K562 (cell line): ENCODE data around the gene ABHD3. TPM values are rescaled to one million over a fixed set of nuclear protein-coding genes. Genes with fewer than 3 reads are reported as not detected.

Source experiments
- ARID4B ChIP-seq: sonication (generic); formaldehyde crosslinking; IDR thresholded peaks from 2 replicates; pipeline ENCODE4 v1.8.0; 2022; ENCODE audit warnings: mild to moderate bottlenecking, missing genetic modification reagents
- E2F6 ChIP-seq, 2 experiments: IDR thresholded peaks; 2 replicates each; pipeline ENCODE4 v1.6.1; 2011; ENCODE audit warnings: borderline replicate concordance in 1 of 2, control low read depth in 1 of 2, low read depth in 1 of 2, low read length in 1 of 2, mild to moderate bottlenecking in 1 of 2, mixed read lengths in 1 of 2, moderate library complexity in 1 of 2; ENCODE audit not compliant: insufficient read depth in 1 of 2, insufficient read length in 1 of 2, poor library complexity in 1 of 2, severe bottlenecking in 1 of 2; ENCODE audit errors: extremely low read depth in 1 of 2
- EGR1 ChIP-seq: fragments of 450-650 bp; conservative IDR thresholded peaks from 2 replicates; pipeline ENCODE4 v1.6.1; 2017; ENCODE audit warnings: mild to moderate bottlenecking
- GTF2F1 ChIP-seq: IDR thresholded peaks from 2 replicates; pipeline ENCODE4 v1.6.1; 2011; ENCODE audit warnings: low read depth, low read length, improper control_type of control experiment
- HMGN3 ChIP-seq: IDR thresholded peaks from 2 replicates; pipeline ENCODE4 v1.6.1; 2011; ENCODE audit warnings: borderline replicate concordance, low read depth, mild to moderate bottlenecking, mixed read lengths, low read length; ENCODE audit not compliant: insufficient read length; ENCODE audit errors: extremely low read depth
- MAZ ChIP-seq, 2 experiments: fragments of 450-650 bp in 1 of 2; sonication (generic) in 1 of 2; formaldehyde crosslinking; IDR thresholded peaks in 1 of 2; conservative IDR thresholded peaks in 1 of 2; 2 replicates each; pipeline versions ENCODE4 v1.4.0 to v1.5.0; 2020; ENCODE audit warnings: mild to moderate bottlenecking in 1 of 2, missing genetic modification reagents in 1 of 2
- MNT ChIP-seq, 2 experiments: fragments of 450-650 bp; conservative IDR thresholded peaks; 2 replicates each; pipeline ENCODE4 v1.6.1; 2017; ENCODE audit warnings: mild to moderate bottlenecking in 2 of 2, moderate library complexity in 2 of 2
- MTA3 ChIP-seq: fragments of 450-650 bp; formaldehyde crosslinking; IDR thresholded peaks from 2 replicates; pipeline ENCODE4 v1.6.1; 2017; ENCODE audit warnings: mild to moderate bottlenecking, borderline replicate concordance
- POLR2A ChIP-seq: fragments of 450-650 bp; conservative IDR thresholded peaks from 2 replicates; pipeline ENCODE4 v1.6.1; 2016
- POLR2AphosphoS5 ChIP-seq: IDR thresholded peaks from 2 replicates; pipeline ENCODE4 v1.6.1; 2011; ENCODE audit warnings: mild to moderate bottlenecking, low read depth, low read length, moderate library complexity; ENCODE audit not compliant: control insufficient read depth, insufficient read depth
- PTRF ChIP-seq: fragments of 450-650 bp; IDR thresholded peaks from 2 replicates; pipeline ENCODE4 v1.6.1; 2016; ENCODE audit warnings: mild to moderate bottlenecking, missing genetic modification characterization, missing compliant biosample characterization
- RBFOX2 ChIP-seq: fragments of 200-400 bp; formaldehyde crosslinking; IDR thresholded peaks from 2 replicates; pipeline ENCODE4 v1.6.1; 2017; ENCODE audit warnings: low read depth, mild to moderate bottlenecking, low read length, moderate library complexity
- RBM15 ChIP-seq: fragments of 200-400 bp; formaldehyde crosslinking; IDR thresholded peaks from 2 replicates; pipeline ENCODE4 v1.6.1; 2018; ENCODE audit warnings: mild to moderate bottlenecking, low read length, moderate library complexity; ENCODE audit not compliant: insufficient read depth
- SP1 ChIP-seq: sonication (generic); formaldehyde crosslinking; IDR thresholded peaks from 2 replicates; pipeline ENCODE4 v1.8.1; 2022; ENCODE audit warnings: mild to moderate bottlenecking, missing genetic modification reagents
- VEZF1 ChIP-seq: fragments of 200-800 bp; sonication (Bioruptor generic); IDR thresholded peaks from 2 replicates; pipeline ENCODE4 v1.6.1; 2017; ENCODE audit warnings: missing genetic modification characterization, missing compliant biosample characterization
- XRCC5 ChIP-seq: fragments of 200-400 bp; formaldehyde crosslinking; IDR thresholded peaks from 2 replicates; pipeline ENCODE4 v1.6.1; 2017; ENCODE audit warnings: low read depth, mild to moderate bottlenecking, low read length
- polyA plus RNA-seq, 8 experiments: library from polyadenylated mRNA; depleted of rRNA in 4 of 8; stranded (reverse) in 5 of 8; unstranded in 3 of 8; fragments of >200 nt; fragmentation: Nextera tagmentation in 2 of 8; fragmentation: Illumina TruSeq in 1 of 8; extraction: Ambion mirVana in 2 of 8; extraction: Trizol in 1 of 8; gene quantifications; 2 replicates each; pipeline versions ENCODE4 v1.2.1 to v1.2.3, GENCODE V29; 2011 to 2014; ENCODE audit warnings: inconsistent platforms in 1 of 8, missing spikeins in 1 of 8
- total RNA-seq, 7 experiments: library from RNA; depleted of rRNA in 6 of 7; stranded (reverse); fragments of >200 nt in 6 of 7; fragmentation: Illumina TruSeq in 2 of 7; extraction: Trizol in 2 of 7; gene quantifications; 2 replicates each; pipeline versions ENCODE4 v1.2.1 to v1.2.3, GENCODE V29; 2011 to 2021; ENCODE audit warnings: low replicate concordance in 1 of 7

The ABHD3 gene
- total and polyA plus RNA-seq, 9 of the 15 experiments (the other 6 are each of a cell fraction or from before 2014, with no cell fraction given) = 6.3 to 38.8 (median 19.4) TPM

GRCh38 chr18:21740538-21741311 is 36.2 kb upstream of the ABHD3 start, which contains the start of gene MIB1 (continued):
- TF ChIP-seq VEZF1 (CRISPR knock-in tag) (peak; percentile 91), PTRF (no peak), RBFOX2 (peak; percentile 83), MAZ (CRISPR knock-in tag; conservative IDR thresholded peaks at IDR 0.05 in 1 of 2, IDR thresholded peaks at IDR 0.05 in 1 of 2) (peak; percentile 66 to 69; a peak in 3 of 4 replicates), EGR1 (peak; percentile 81), POLR2A (peak; percentile 87), POLR2AphosphoS5 (peak; percentile 30; the same call in 1 of the 2 replicates), HMGN3 (peak; percentile 58), GTF2F1 (0 out of 2 replicates have a peak, but pooled peaks have one; percentile 21), MTA3 (peak; percentile 62; the same call in 1 of the 2 replicates), XRCC5 (0 out of 2 replicates have a peak, but pooled peaks have one; percentile 47), ARID4B (0 out of 2 replicates have a peak, but pooled peaks have one; percentile 19), E2F6 (IDR thresholded peaks at IDR 0.05; ENCODE audit: borderline replicate concordance in 1 of 2, extremely low read depth in 1 of 2, insufficient read depth in 1 of 2, insufficient read length in 1 of 2, low read depth in 1 of 2, low read length in 1 of 2, poor library complexity in 1 of 2, severe bottlenecking in 1 of 2) (peak in 1 of 2 experiments; percentile 41), SP1 (CRISPR knock-in tag) (peak; percentile 70), MNT (conservative IDR thresholded peaks at IDR 0.05) (0 out of 4 replicates have a peak, but pooled peaks of 1 of the 2 experiments have one; percentile 4), RBM15 (no peak)
